Osteocyte (in vitro differentiated cells): ENCODE measurements around the gene FOXE3. TPM values are rescaled to one million over a fixed set of nuclear protein-coding genes. Genes with fewer than 3 reads are reported as not detected.
A peak's percentile ranks its signal among the peaks of the same experiment; 100 is the strongest.

Source experiments
- DNase-seq: peaks from one replicate; pipeline ENCODE4 v3.0.0; 2021; ENCODE audit warnings: mixed read lengths; ENCODE audit not compliant: unreplicated experiment; ENCODE audit errors: extremely low spot score
- H3K27ac Mint-ChIP-seq: one replicate; pipeline ENCODE4 v1.8.0; 2021; ENCODE audit warnings: mild to moderate bottlenecking, mixed read lengths; ENCODE audit not compliant: unreplicated experiment
- H3K27me3 Mint-ChIP-seq: one replicate; pipeline ENCODE4 v1.8.0; 2021; ENCODE audit warnings: mixed read lengths; ENCODE audit not compliant: unreplicated experiment
- H3K36me3 Mint-ChIP-seq: one replicate; pipeline ENCODE4 v1.8.0; 2021; ENCODE audit warnings: mixed read lengths; ENCODE audit not compliant: unreplicated experiment
- H3K4me1 Mint-ChIP-seq: one replicate; pipeline ENCODE4 v1.8.0; 2021; ENCODE audit warnings: mixed read lengths; ENCODE audit not compliant: unreplicated experiment
- H3K4me3 Mint-ChIP-seq: one replicate; pipeline ENCODE4 v1.8.0; 2021; ENCODE audit warnings: mild to moderate bottlenecking, moderate library complexity, mixed read lengths; ENCODE audit not compliant: unreplicated experiment
- H3K9me3 Mint-ChIP-seq: one replicate; pipeline ENCODE4 v1.8.0; 2021; ENCODE audit warnings: mixed read lengths; ENCODE audit not compliant: unreplicated experiment
- CTCF ChIP-seq: fragments of 200-600 bp; sonication (generic); IDR thresholded peaks from 2 replicates; pipeline ENCODE4 v1.5.0; 2021; ENCODE audit warnings: antibody characterized with exemption, mild to moderate bottlenecking, moderate library complexity
- total RNA-seq: library from RNA; stranded (reverse); gene quantifications from 2 replicates; pipeline ENCODE4 v1.2.1, GENCODE V29; 2021

The FOXE3 gene
- total RNA-seq, 1 donor from 2014 or later: not detected

GRCh38 chr1:47395433-47395832, 20.7 kb upstream of the FOXE3 start:
- DNase-seq: no peak
- H3K4me1 Mint-ChIP-seq: no peaks in the 10 kb centered on the region
- no peaks in the 10 kb centered on the region for H3K9me3 Mint-ChIP-seq
- no peak for TF ChIP-seq CTCF
- no peaks in the 10 kb centered on the region for H3K36me3 Mint-ChIP-seq
- no peak overlapping the region for H3K27ac Mint-ChIP-seq
- no peak overlapping the region for H3K4me3 Mint-ChIP-seq
- H3K27me3 Mint-ChIP-seq: peaks cover 4% of the 10 kb centered on the region

- peak; percentile 67 for DNase-seq
- no peak overlapping the region for H3K4me3 Mint-ChIP-seq
- H3K9me3 Mint-ChIP-seq: no peaks in the 10 kb centered on the region
- no peak overlapping the region for H3K27ac Mint-ChIP-seq
- TF ChIP-seq CTCF: no peak
- no peaks in the 10 kb centered on the region for H3K36me3 Mint-ChIP-seq
- no peaks in the 10 kb centered on the region for H3K4me1 Mint-ChIP-seq
- H3K27me3 Mint-ChIP-seq: peaks cover 4% of the 10 kb centered on the region
Observed at GRCh38 chr1:47396671-47397196, 19.4 kb upstream of the FOXE3 start.

- TF ChIP-seq CTCF: no peak
- no peaks in the 10 kb centered on the region for H3K4me1 Mint-ChIP-seq
- no peaks in the 10 kb centered on the region for H3K9me3 Mint-ChIP-seq
- H3K27ac Mint-ChIP-seq: no peak overlapping the region
- H3K4me3 Mint-ChIP-seq: no peak overlapping the region
- peaks cover 1% of the 10 kb centered on the region for H3K27me3 Mint-ChIP-seq
- no peak for DNase-seq
- H3K36me3 Mint-ChIP-seq: no peaks in the 10 kb centered on the region
Observed at GRCh38 chr1:47399138-47399845, 16.8 kb upstream of the FOXE3 start.

- Mint-ChIP-seq H3K36me3 (no peaks in the 10 kb centered on the region), H3K4me3 (no peak overlapping the region), H3K27me3 (no peaks in the 10 kb centered on the region), H3K27ac (no peak overlapping the region), H3K9me3 (no peaks in the 10 kb centered on the region), H3K4me1 (no peaks in the 10 kb centered on the region)
- DNase-seq: no peak
- TF ChIP-seq CTCF: no peak
Observed at GRCh38 chr1:47399846-47400155, 16.3 kb upstream of the FOXE3 start.

GRCh38 chr1:47401761-47402160, 14.3 kb upstream of the FOXE3 start:
- Mint-ChIP-seq H3K27ac (no peak overlapping the region), H3K4me3 (no peak overlapping the region), H3K4me1 (peaks cover 7% of the 10 kb centered on the region), H3K27me3 (no peaks in the 10 kb centered on the region), H3K36me3 (no peaks in the 10 kb centered on the region), H3K9me3 (no peaks in the 10 kb centered on the region)
- no peak for DNase-seq
- TF ChIP-seq CTCF: no peak
